ENCODE results near the gene SPATA20.

Gene SPATA20

GRCh38 chr17:50547035-50547735, at the start of gene SPATA20:
Gene SPATA20, plus strand, starts transcription at chr17:50547174. Its CDS starts 35 bp downstream, at chr17:50547209.
- DNase-seq, result peak; percentile 92

- no peak for DNase-seq
These were observed 48.7 kb upstream of the SPATA20 start for GRCh38 chr17:50498021-50498874.

GRCh38 chr17:50499270-50499669, 47.7 kb upstream of the SPATA20 start:
- no peak for DNase-seq

GRCh38 chr17:50499721-50500120, 47.3 kb upstream of the SPATA20 start:
- DNase-seq, result no peak

- DNase-seq, result peak; percentile 53
These were observed 45.9 kb upstream of the SPATA20 start for GRCh38 chr17:50501054-50501453.

GRCh38 chr17:50502301-50502990, 44.5 kb upstream of the SPATA20 start:
- DNase-seq, result no peak

GRCh38 chr17:50505591-50506130, 41.3 kb upstream of the SPATA20 start:
- no peak for DNase-seq

GRCh38 chr17:50506298-50506697, 40.7 kb upstream of the SPATA20 start:
- DNase-seq, result no peak

GRCh38 chr17:50507871-50508572, 39.0 kb upstream of the SPATA20 start, which contains the start of gene MYCBPAP:
Gene MYCBPAP, plus strand, starts transcription at chr17:50508439. Its CDS starts 236 bp downstream, at chr17:50508675.
- peak; percentile 84 for DNase-seq

- no peak for DNase-seq
These were observed 38.2 kb upstream of the SPATA20 start for GRCh38 chr17:50508573-50509460.

GRCh38 chr17:50511058-50511457, 35.9 kb upstream of the SPATA20 start:
- DNase-seq, result peak; percentile 49

GRCh38 chr17:50513495-50513894, 33.5 kb upstream of the SPATA20 start:
- DNase-seq, result no peak

- DNase-seq, result no peak
These were observed 32.6 kb upstream of the SPATA20 start for GRCh38 chr17:50514388-50514787.

- DNase-seq, result no peak
These were observed 31.9 kb upstream of the SPATA20 start for GRCh38 chr17:50514936-50515702.

GRCh38 chr17:50517011-50517410, 30.0 kb upstream of the SPATA20 start:
- DNase-seq, result no peak

GRCh38 chr17:50517504-50518383, 29.2 kb upstream of the SPATA20 start:
- DNase-seq, result no peak

GRCh38 chr17:50518384-50519023, 28.5 kb upstream of the SPATA20 start:
- no peak for DNase-seq

GRCh38 chr17:50519141-50519834, 27.7 kb upstream of the SPATA20 start:
- no peak for DNase-seq

Measured in CD4-positive, alpha-beta T cell treated with Interleukin-17A for 4 hours (primary cell).